ENCODE results near the gene NOL4L. TPM values are rescaled to one million over a fixed set of nuclear protein-coding genes. Genes with fewer than 3 reads are reported as not detected.

NOL4L gene
- total RNA-seq, 2 experiments from 2014 or later, result 53.1 to 55.6 TPM

DNA sequence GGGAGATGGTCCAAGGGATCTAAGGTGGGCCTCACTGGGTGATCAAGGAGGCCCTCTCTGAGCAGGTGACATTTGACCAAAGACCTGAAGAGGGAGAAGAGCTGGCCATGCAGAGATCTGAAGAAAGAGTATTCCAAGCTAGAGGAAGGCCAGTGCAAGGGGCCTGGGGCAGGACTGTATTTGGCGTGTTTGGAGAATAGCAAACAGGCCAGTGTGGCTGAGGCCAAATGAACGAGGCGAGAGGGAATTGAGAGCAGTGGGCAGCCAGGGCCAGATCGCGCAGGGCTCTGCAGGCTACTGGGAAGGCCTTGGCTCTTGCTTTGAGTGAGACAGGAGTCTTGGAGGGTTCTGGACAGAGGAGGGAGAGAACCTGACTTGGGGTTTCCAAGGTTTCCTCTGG, 9.3 kb downstream of the NOL4L start:
- H3K27ac ChIP-seq (ENCODE audit: low read depth in 1 of 2, low read length in 2 of 2), result peak overlapping the region in 1 of 2 donors; percentile 40
- Mint-ChIP-seq H3K9me3 (no peaks in the 10 kb centered on the region), H3K4me1 (ENCODE audit: low read depth) (peaks cover 65% of the 10 kb centered on the region), H3K4me3 (no peak overlapping the region), H3K27ac (no peak overlapping the region), H3K27me3 (no peaks in the 10 kb centered on the region), H3K36me3 (ENCODE audit: low read depth) (peaks cover 5% of the 10 kb centered on the region)
- no peak overlapping the region for H3K4me3 ChIP-seq (ENCODE audit: low read length)
- intact Hi-C loops (cut with DNase I, micrococcal nuclease), result no loop called here
- H3K27me3 ChIP-seq (ENCODE audit: control insufficient read depth in 1 of 2, insufficient read depth in 2 of 2, low read length in 2 of 2), result no peaks in the 10 kb centered on the region
- ATAC-seq (ENCODE audit: poor library complexity) (no peak), DNase-seq (no peak)
- peaks cover 97% of the 10 kb centered on the region for H3K4me1 ChIP-seq (ENCODE audit: insufficient read depth, low read length)
- TF ChIP-seq, protein P1, sequence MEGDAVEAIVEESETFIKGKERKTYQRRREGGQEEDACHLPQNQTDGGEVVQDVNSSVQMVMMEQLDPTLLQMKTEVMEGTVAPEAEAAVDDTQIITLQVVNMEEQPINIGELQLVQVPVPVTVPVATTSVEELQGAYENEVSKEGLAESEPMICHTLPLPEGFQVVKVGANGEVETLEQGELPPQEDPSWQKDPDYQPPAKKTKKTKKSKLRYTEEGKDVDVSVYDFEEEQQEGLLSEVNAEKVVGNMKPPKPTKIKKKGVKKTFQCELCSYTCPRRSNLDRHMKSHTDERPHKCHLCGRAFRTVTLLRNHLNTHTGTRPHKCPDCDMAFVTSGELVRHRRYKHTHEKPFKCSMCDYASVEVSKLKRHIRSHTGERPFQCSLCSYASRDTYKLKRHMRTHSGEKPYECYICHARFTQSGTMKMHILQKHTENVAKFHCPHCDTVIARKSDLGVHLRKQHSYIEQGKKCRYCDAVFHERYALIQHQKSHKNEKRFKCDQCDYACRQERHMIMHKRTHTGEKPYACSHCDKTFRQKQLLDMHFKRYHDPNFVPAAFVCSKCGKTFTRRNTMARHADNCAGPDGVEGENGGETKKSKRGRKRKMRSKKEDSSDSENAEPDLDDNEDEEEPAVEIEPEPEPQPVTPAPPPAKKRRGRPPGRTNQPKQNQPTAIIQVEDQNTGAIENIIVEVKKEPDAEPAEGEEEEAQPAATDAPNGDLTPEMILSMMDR (IDR thresholded peaks at IDR 0.05), result no peak
- H3K9me3 ChIP-seq (ENCODE audit: control insufficient read depth in 1 of 2, insufficient read depth in 1 of 2, low read length in 2 of 2), result no peaks in the 10 kb centered on the region
- H3K36me3 ChIP-seq (ENCODE audit: insufficient read depth, low read length), result peaks cover 17% of the 10 kb centered on the region
- POLR2A ChIA-PET, result no interaction called here
- CTCF ChIA-PET, result no interaction called here

DNA sequence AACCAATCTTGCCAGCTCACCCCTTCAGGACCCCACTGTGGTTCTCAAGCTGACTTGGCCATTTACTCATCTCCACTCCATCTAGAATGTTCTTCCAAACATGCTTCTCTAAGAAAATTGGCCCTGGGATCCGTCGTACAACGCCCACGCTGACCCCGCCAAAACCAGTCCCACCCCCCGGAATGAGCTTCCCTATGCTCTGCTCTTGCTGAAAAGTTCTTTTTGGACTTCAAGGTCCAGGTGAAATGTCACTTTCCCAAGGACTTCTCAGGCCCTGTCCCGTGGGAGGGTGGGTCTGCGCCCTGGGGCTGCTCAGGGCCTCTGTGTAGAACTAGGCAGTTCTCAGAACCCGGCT, 9.9 kb downstream of the NOL4L start:
- H3K27ac ChIP-seq (ENCODE audit: low read depth in 1 of 2, low read length in 2 of 2), result no peak overlapping the region
- intact Hi-C loops (cut with DNase I, micrococcal nuclease), result no loop called here
- POLR2A ChIA-PET, result interaction anchor here (0.9 to 1.3 kb wide), 3 partner anchors 12 to 35 kb away, joined by 3 to 4 read pairs (median 4); no protein-coding TSS in a partner anchor

DNA sequence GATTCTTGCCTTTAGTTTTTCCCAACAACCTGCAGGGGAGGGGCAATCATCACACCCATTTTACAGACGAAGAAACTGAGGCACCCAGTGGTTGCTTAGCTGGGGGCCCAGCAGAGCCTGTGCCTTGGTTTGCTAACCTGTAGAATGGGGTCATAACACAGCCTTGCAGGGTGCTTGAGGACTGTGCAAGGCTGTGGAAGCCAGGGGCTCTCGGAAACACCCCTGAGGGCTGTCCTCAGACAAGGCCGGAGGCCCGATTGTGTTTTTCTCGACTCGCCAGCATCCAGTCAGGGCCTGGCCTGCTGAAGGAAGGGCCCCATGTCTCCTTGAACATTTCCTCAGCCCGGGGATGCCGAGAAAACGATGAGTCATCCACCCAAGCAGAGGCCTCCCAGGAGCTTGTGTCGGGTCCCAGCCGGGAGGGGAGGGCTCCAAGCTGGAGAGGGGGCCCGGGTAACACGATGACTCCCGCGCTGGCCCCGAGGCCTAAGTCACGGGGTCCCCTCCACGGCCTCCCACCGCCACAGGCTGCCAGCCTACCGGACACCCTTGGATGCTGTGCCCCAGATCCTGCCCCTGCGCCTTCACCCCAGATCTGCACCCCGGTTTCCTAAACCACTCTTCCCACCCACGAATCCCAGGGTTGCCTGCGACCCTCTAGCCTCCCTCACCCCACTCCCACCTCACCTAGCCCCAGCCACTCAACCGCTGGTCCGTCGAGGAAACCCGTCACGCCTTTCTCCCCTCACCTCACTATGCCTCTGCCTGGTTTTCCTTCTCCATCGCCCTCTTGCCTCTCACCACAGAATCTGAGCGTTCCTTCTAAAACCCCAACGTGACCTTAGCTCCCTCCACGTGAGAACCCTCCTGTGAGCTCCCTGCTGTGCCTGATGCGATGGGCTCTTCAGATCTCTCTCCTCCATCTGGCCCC, 10.6 kb downstream of the NOL4L start:
- H3K4me1 Mint-ChIP-seq (ENCODE audit: low read depth), result peaks cover 58% of the 10 kb centered on the region
- POLR2A ChIA-PET, result interaction anchor here (0.5 to 1.6 kb wide), 5 partner anchors 13 to 245 kb away, joined by 3 to 4 read pairs (median 3); partner anchors contain the start of gene MAPRE1
- CTCF ChIA-PET, result interaction anchor here (1.5 kb wide), 1 partner anchor 35 kb away, joined by 3 read pairs; no protein-coding TSS in a partner anchor
- H3K27me3 Mint-ChIP-seq, result no peaks in the 10 kb centered on the region
- H3K9me3 Mint-ChIP-seq, result no peaks in the 10 kb centered on the region
- peak; percentile 33 for ATAC-seq (ENCODE audit: poor library complexity)
- Histone ChIP-seq H3K36me3 (ENCODE audit: insufficient read depth, low read length) (peaks cover 17% of the 10 kb centered on the region), H3K4me3 (ENCODE audit: low read length) (no peak overlapping the region), H3K4me1 (ENCODE audit: insufficient read depth, low read length) (peaks cover 98% of the 10 kb centered on the region), H3K27me3 (ENCODE audit: control insufficient read depth in 1 of 2, insufficient read depth in 2 of 2, low read length in 2 of 2) (no peaks in the 10 kb centered on the region), H3K9me3 (ENCODE audit: control insufficient read depth in 1 of 2, insufficient read depth in 1 of 2, low read length in 2 of 2) (no peaks in the 10 kb centered on the region), H3K27ac (ENCODE audit: low read depth in 1 of 2, low read length in 2 of 2) (peak overlapping the region in 1 of 2 donors; percentile 30)
- H3K4me3 Mint-ChIP-seq, result no peak overlapping the region
- H3K27ac Mint-ChIP-seq, result no peak overlapping the region
- peaks cover 5% of the 10 kb centered on the region for H3K36me3 Mint-ChIP-seq (ENCODE audit: low read depth)
- intact Hi-C loops (cut with DNase I, micrococcal nuclease), result no loop called here
- peak in 5 of 14 experiments; percentile 20 to 68 (median 59) for DNase-seq
- TF ChIP-seq, protein P1 (IDR thresholded peaks at IDR 0.05), result no peak

More for the DNA sequence above, 9.9 kb downstream of the NOL4L start:
- no peaks in the 10 kb centered on the region for H3K9me3 Mint-ChIP-seq
- CTCF ChIA-PET, result no interaction called here
- peaks cover 97% of the 10 kb centered on the region for H3K4me1 ChIP-seq (ENCODE audit: insufficient read depth, low read length)
- TF ChIP-seq, protein P1 (IDR thresholded peaks at IDR 0.05), result no peak
- DNase-seq (no peak), ATAC-seq (ENCODE audit: poor library complexity) (no peak)
- H3K4me3 ChIP-seq (ENCODE audit: low read length), result no peak overlapping the region
- H3K27ac Mint-ChIP-seq, result no peak overlapping the region
- no peaks in the 10 kb centered on the region for H3K27me3 ChIP-seq (ENCODE audit: control insufficient read depth in 1 of 2, insufficient read depth in 2 of 2, low read length in 2 of 2)
- H3K9me3 ChIP-seq (ENCODE audit: control insufficient read depth in 1 of 2, insufficient read depth in 1 of 2, low read length in 2 of 2), result no peaks in the 10 kb centered on the region
- peaks cover 65% of the 10 kb centered on the region for H3K4me1 Mint-ChIP-seq (ENCODE audit: low read depth)
- no peaks in the 10 kb centered on the region for H3K27me3 Mint-ChIP-seq
- peaks cover 5% of the 10 kb centered on the region for H3K36me3 Mint-ChIP-seq (ENCODE audit: low read depth)
- H3K36me3 ChIP-seq (ENCODE audit: insufficient read depth, low read length), result peaks cover 17% of the 10 kb centered on the region
- no peak overlapping the region for H3K4me3 Mint-ChIP-seq
